Skeletal muscle cell (primary cell): ENCODE data around the gene KMT2A.
"Not testable (repeated sequence)": the region's sequence is repeated elsewhere in the genome, so short reads cannot be mapped to it uniquely, and the experiment has no call there.

Source experiments
- DNase-seq: peaks from one replicate; pipeline ENCODE4 v3.0.0-alpha.2; 2010; ENCODE audit warnings: low read depth
- H3K4me3 ChIP-seq: 2 replicates; pipeline ENCODE4 v1.5.1; 2011; ENCODE audit warnings: low read depth, mild to moderate bottlenecking, control low read depth, low read length, moderate library complexity

Gene KMT2A

DNA sequence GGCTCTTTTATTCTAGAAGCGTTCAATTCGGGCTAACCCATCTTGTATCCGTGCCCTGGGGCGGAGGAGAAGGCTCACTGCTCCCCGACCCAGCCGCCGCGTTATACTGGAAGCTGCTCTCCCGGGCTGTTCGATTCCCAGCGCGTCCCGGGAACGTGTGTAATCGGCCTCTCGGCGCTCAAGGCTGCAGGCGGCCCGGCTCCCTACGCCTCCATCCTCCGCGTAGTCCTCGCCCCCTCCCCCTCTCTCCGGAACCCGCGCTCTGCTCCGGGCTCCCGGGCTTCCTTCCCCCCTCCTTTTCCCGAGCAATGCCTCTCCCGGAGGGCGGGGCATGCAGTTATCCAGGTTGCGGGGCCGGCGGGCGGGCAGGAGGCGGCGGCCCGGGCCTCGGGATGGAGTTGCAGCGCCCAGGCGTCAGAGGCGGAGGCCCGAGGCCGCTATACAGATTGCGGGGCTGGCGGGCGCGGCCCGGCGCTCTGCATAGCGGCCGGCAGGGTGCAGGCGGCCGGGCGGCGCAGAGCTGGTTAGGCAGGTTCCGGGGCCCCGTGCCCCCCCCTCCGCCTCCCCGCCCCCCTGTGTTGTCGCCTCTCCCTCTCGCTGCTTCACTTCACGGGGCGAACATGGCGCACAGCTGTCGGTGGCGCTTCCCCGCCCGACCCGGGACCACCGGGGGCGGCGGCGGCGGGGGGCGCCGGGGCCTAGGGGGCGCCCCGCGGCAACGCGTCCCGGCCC lies at the start of gene KMT2A:
KMT2A (plus strand) TSS at position 600 of the 732 bp plus-strand sequence; CDS start at position 621, 21 bp downstream.
- peak; percentile 91 for DNase-seq
- H3K4me3 ChIP-seq, result peak within 1 kb of the TSS; percentile 81

DNA sequence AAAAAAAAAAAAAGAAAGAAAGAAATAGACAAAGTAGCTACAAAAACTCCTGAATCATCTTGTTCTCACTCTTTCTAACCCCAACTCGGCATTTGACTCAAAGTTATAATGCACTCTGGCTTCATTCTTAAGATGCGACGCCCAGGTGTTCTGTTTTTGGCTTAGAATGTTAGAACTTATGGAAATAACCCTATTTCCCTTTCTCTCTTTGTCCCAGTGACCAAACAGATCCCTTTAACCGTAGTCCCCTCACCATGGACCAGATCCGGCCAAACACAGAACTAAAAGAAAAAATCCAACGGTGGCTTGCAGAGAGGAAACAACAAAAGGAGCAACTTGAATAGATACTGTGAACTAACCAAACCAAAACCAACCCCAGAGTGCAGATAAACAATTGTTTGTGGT lies 40.2 kb upstream of the KMT2A start:
- DNase-seq, result no peak

GRCh38 chr11:118397448-118397847 lies 38.8 kb upstream of the KMT2A start:
- no peak for DNase-seq
- H3K4me3 ChIP-seq, result no peak overlapping the region

More for the DNA sequence above, 40.2 kb upstream of the KMT2A start:
- H3K4me3 ChIP-seq, result no peak overlapping the region

- no peak overlapping the region for H3K4me3 ChIP-seq
- no peak for DNase-seq
Observed at GRCh38 chr11:118398791-118399559, 37.3 kb upstream of the KMT2A start.

- DNase-seq, result peak; percentile 43
Observed at GRCh38 chr11:118401151-118401879, 35.0 kb upstream of the KMT2A start, which contains the start of gene ATP5MG. Gene ATP5MG, plus strand, starts transcription at chr11:118401606. Its CDS starts 60 bp downstream, at chr11:118401666.

DNA sequence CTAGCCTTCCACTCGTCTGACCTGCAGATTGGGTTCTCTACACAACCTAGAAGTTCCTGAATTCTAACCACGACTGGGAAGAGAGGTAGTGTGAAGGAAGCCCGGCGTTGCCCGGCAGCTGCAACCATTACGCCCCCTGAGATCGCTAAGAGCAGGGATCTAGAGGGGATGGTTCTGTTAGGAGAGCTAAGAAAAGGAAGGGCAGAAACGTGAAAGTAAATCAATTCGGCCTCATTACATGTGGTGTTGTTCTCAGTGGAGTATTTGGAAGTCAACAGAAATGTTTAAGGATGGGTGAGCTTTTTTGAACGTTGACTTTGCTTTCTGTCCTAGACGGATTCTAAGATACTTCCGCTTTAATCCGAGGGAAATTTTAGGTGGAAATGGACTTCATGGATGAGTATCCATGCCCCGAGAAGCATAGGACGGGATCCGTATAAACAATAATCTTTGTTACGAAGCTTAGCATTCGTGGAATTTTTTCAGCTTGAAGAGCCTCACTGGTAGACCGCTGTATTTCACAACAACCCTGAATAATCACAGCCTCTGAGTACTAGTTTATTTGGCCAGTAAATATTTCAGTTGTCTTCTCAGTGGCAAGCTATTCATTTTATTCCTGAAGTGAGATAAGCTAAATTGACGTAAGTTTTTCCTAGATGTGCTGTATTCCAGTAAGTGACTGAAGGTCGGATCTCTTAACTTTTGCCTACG lies 34.3 kb upstream of the KMT2A start:
- DNase-seq, result no peak
- H3K4me3 ChIP-seq, result peak overlapping the region; percentile 71

More at GRCh38 chr11:118401151-118401879, 35.0 kb upstream of the KMT2A start, which contains the start of gene ATP5MG:
- peak within 1 kb of the TSS; percentile 71 for H3K4me3 ChIP-seq

GRCh38 chr11:118402594-118402993 lies 33.7 kb upstream of the KMT2A start:
- DNase-seq, result not testable (repeated sequence)
- H3K4me3 ChIP-seq, result peak overlapping the region; percentile 71

DNA sequence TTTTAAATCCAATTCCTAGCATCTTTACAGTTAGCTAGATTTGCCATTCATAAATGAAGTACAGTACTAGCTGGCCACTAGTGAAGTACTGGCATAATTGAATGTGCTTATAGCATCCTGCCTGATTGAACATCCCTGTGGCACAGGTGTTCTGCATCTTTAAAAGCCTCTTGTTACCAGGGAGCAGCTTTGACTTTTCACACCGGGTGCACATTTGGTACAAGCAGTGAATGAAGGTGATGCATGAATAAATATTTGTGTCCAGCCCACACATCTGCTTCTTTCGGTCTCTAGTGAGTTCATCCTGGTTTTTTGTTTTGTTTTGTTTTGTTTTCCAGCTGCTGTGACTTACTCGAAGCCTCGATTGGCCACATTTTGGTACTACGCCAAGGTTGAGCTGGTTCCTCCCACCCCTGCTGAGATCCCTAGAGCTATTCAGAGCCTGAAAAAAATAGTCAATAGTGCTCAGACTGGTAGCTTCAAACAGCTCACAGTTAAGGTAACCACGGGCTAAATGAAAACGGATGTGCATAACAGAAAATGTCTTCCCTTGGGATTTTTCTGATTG lies 29.6 kb upstream of the KMT2A start:
- no peak for DNase-seq
- no peak overlapping the region for H3K4me3 ChIP-seq

DNA sequence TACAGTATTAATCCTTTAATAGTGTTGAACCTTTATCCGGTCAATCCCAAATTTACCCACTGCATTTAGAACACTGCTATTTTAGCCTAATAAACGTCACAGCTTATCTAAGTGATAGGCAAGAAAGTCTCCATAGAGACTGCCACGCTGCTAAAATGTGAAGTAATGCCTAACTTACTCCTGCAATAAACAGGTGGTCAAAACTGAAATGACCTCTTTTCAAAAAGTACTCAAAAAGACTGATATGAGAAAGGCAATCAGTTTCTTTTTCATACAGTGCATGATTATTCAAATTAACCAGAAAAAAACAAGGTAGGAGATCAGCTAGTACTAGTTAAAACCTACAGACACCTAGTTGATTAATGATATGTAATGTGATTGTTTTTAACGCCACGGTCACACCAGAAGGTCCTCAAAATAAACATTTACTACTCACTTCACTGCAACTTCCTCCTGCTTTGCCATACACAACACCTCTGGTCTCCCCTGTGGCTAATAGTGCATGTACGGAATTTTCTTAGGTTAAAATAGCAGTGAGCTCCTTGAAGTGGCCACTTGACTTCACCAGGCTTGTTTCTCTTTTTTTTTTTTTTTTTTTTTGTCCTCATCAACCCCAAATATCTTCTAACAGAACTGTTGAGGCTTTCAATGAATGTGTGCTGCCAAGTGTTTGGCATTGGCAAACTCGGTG lies 26.1 kb upstream of the KMT2A start:
- DNase-seq, result no peak
- no peak overlapping the region for H3K4me3 ChIP-seq

- no peak for DNase-seq
- H3K4me3 ChIP-seq, result no peak overlapping the region
Observed at GRCh38 chr11:118411530-118411929, 24.8 kb upstream of the KMT2A start.

DNA sequence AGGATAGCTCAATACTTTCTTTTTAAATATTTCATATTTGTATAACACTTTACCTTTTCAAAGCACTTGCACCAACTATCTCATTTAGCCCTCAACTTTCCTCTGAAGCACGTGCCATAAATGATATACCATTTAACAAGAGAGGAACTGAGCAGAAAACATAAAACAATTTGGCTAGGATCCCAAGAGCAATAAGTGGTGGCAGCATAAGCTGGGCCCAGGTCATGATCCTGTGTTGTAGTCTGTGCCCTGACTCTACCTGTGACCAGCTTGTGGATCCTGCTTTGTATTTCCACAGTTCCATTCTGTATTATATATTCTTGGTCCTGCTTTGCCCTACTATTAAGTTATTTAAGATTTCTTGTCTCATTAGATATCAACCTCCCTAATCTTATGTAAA lies 23.4 kb upstream of the KMT2A start:
- H3K4me3 ChIP-seq, result no peak overlapping the region
- no peak for DNase-seq

DNA sequence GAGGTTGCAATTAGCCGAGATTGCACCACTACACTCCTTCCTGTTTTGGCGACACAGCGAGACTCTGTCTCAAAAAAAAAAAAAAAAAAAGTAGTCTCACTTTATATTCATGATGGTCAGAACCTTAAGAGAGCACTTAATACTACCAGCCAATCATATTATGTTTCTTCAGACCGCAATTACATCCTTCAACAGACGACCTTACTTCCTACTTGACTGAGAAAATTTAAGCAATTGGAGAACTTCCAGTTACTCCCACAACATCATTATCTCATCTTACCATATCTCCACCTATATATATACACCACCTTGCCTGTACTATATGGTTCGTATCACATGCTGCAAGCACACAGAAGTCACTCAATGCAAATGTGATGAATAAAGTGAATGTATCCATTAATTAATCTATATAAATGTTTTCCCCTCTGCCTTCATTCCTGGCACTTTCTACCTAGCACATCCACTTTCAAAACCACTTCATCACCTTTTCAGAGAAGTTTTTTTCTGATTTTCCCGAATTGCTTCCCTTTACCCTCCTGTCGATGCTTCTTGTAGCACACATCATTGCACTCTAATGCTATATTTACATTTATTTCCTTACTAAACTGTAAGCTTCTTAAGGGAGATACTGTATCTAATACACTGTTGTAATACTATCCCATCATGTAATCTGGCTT lies 21.1 kb upstream of the KMT2A start:
- H3K4me3 ChIP-seq, result no peak overlapping the region
- no peak for DNase-seq

DNA sequence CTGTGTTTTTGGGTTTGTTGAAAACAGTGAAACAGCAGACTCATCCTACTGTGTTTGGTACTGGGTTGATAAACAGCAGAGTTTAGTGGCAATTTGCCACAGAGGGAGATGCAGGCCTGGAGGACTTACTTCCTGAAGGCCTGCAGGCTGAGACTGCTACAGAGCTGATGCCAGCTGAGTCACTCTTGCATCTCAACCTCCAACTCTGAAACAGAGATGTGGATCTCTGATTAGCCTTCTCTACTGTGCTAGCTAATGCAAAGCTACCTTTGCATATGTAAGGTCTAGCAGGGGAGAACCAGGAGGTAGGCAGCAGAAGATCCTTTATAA lies 20.6 kb upstream of the KMT2A start:
- DNase-seq, result peak; percentile 87
- no peak overlapping the region for H3K4me3 ChIP-seq

DNA sequence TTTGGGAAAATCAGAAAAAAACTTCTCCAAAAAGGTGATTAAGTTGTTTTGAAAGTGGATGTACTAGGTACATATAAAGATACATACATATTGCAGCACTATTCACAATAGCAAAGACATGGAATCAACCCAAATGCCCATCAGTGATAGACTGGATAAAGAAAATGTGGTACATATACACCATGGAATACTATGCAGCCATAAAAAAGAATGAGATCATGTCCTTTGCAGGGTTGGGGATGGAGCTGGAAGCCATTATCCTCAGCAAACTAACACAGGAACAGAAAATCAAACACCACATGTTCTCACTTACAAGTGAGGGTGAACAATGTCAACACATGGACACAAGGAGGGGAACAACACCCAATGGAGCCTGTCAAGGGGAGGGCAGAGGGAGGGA lies 19.4 kb upstream of the KMT2A start:
- not testable (repeated sequence) for H3K4me3 ChIP-seq, DNase-seq

- no peak overlapping the region for H3K4me3 ChIP-seq
- no peak for DNase-seq
Observed at GRCh38 chr11:118417801-118418200, 18.5 kb upstream of the KMT2A start.

DNA sequence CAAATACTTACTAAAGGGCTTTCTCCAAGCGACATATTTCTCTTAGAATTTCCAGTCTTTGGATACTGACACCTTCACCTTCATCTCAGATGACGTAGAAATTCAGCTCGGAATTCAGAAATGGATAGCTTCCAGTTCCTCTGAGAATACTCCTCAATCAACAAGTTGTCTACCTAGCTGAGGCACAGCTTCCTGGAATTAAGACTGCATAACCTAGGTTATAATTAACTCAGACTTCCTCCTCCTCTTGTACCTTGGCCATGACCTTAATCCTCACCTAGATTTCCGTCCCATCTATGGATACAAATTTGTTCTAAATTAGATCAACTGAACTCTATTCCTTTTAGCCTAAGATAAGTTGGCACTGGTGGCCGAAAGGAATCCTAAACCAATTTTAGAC lies 17.5 kb upstream of the KMT2A start:
- no peak for DNase-seq
- H3K4me3 ChIP-seq, result no peak overlapping the region

DNA sequence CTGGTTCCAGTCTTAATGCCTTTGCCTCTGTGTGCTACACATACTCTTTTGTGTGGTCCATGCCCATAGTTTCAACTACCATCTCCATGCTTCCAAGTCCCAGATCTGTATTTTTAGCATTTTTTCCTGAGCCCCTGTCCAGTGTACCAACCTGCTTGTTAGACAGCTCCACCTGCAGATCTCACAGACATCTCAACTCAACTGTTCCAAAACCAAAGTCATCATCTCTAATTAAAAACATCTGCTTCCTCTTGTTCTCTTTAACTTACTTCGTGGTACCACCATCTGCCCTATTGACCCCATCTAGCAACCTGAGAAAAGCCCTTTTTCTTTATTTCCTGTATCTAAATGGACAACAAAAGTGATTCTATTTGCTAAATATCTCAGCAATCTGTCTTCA lies 8.6 kb upstream of the KMT2A start:
- no peak overlapping the region for H3K4me3 ChIP-seq
- no peak for DNase-seq

DNA sequence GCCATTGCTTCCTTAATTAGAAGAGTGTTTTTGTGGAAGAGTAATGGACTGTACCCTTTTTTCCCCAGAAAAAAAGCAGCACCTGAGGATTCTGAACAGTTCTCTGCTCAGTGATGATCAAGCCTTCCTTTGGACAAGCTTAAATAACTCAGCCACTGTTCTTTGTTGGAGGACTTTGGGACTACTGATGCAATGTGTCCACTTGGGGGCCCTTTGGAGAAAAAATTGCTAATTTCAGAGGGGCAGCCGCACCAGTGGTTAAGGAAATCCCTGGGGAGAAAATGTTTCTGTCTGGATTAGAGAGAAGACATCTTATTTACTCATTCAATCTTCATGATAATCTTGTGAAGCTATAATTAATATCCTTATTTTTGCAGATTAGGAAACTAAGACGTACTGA lies 5.3 kb upstream of the KMT2A start:
- DNase-seq, result no peak
- H3K4me3 ChIP-seq, result no peak overlapping the region
